Spleen (tissue), 11 donors: ENCODE data around the gene LCNL1. TPM values are rescaled to one million over a fixed set of nuclear protein-coding genes. Genes with fewer than 3 reads are reported as not detected.

Experiments used
- DNase-seq: peaks from one replicate; pipeline ENCODE4 v3.0.0-alpha.2; 2020
- H3K27ac ChIP-seq, 8 donors: fragments of 200-600 bp; sonication (generic) in 7 of 8; 1 replicate in 4 of 8; 2 replicates in 4 of 8; pipeline versions ENCODE4 v1.5.0 to v1.8.0; 2016 to 2021; ENCODE audit warnings: inconsistent platforms in 4 of 8, mild to moderate bottlenecking in 4 of 8, moderate library complexity in 1 of 8
- H3K27me3 ChIP-seq, 7 donors: fragments of 200-600 bp; sonication (generic) in 6 of 7; replicated peaks in 1 of 7; 1 replicate in 4 of 7; 2 replicates in 3 of 7; pipeline versions ENCODE4 v1.5.0 to v1.8.0; 2016 to 2021; ENCODE audit warnings: inconsistent platforms in 3 of 7, mild to moderate bottlenecking in 1 of 7
- H3K36me3 ChIP-seq, 6 donors: fragments of 200-600 bp; sonication (generic) in 5 of 6; 1 replicate in 4 of 6; 2 replicates in 2 of 6; pipeline versions ENCODE4 v1.5.0 to v1.8.0; 2016 to 2021; ENCODE audit warnings: inconsistent platforms in 2 of 6
- H3K4me1 ChIP-seq, 6 donors: fragments of 200-600 bp; sonication (generic) in 5 of 6; 1 replicate in 3 of 6; 2 replicates in 3 of 6; pipeline versions ENCODE4 v1.5.0 to v1.8.0; 2016 to 2021; ENCODE audit warnings: inconsistent platforms in 3 of 6
- H3K4me3 ChIP-seq, 8 donors: fragments of 200-600 bp; sonication (generic) in 7 of 8; 1 replicate in 4 of 8; 2 replicates in 4 of 8; pipeline versions ENCODE4 v1.5.0 to v1.8.0; 2016 to 2021; ENCODE audit warnings: inconsistent platforms in 4 of 8, mild to moderate bottlenecking in 4 of 8, moderate library complexity in 2 of 8
- H3K9me3 ChIP-seq, 8 donors: fragments of 200-600 bp; sonication (generic) in 7 of 8; 1 replicate in 4 of 8; 2 replicates in 4 of 8; pipeline versions ENCODE4 v1.5.0 to v1.8.0; 2016 to 2021; ENCODE audit warnings: inconsistent platforms in 4 of 8
- POLR2A ChIP-seq, 3 donors: fragments of 450-650 bp; IDR thresholded peaks; one replicate each; pipeline ENCODE4 v1.5.1; 2017; ENCODE audit warnings: antibody characterized with exemption in 3 of 3, mild to moderate bottlenecking in 1 of 3
- POLR2AphosphoS5 ChIP-seq, 3 donors: sonication (generic); formaldehyde crosslinking; IDR thresholded peaks; one replicate each; pipeline ENCODE4 v1.5.1; 2017; ENCODE audit warnings: antibody characterized with exemption in 3 of 3
- WGBS, 5 donors: extraction: QIAGEN DNeasy Blood & Tissue Kit in 3 of 5; methylation state at CpG; one replicate each; pipeline versions ENCODE4 v1.1.5 to v1.1.7; 2013 to 2018; 5-methylcytosine and 5-hydroxymethylcytosine counted together
- intact Hi-C: fragments of 100-400 bp; cut with DNase I; formaldehyde crosslinking; loops from one replicate; pipeline ENCODE4 v1.15.0; 2023; ENCODE audit warnings: low total_unique reads
- polyA plus RNA-seq, 3 donors: library from polyadenylated mRNA; stranded (reverse); fragments of 200-250 nt; gene quantifications; one replicate each; pipeline ENCODE4 v1.2.1, GENCODE V29; 2013
- total RNA-seq, 7 donors: library from RNA; depleted of rRNA in 3 of 7; stranded (reverse); fragments of >200 nt in 3 of 7; fragmentation: NEBNext Ultra II Directional in 4 of 7; extraction: Animal tissue kit (Norgen Biotek cat#: 25700) in 4 of 7; gene quantifications; one replicate each; pipeline versions ENCODE4 v1.1.0 to v1.2.1, GENCODE V29; 2016 to 2021
- TF ChIP-seq, protein P1 (sequence below), 11 experiments: fragments of 200-600 bp in 7 of 11; fragments of 450-650 bp in 4 of 11; sonication (generic) in 4 of 11; IDR thresholded peaks in 8 of 11; conservative IDR thresholded peaks in 3 of 11; 1 replicate in 7 of 11; 2 replicates in 4 of 11; pipeline versions ENCODE4 v1.4.0 to v1.8.0; 2016 to 2021; ENCODE audit warnings: antibody characterized with exemption in 11 of 11, inconsistent platforms in 4 of 11, mild to moderate bottlenecking in 1 of 11
- donor health status: healthy with polysubstance abuse.
- donor health status: DM: no; HTN: no; CAD: no; lungs with moderate emphysema.
- donor health status: DM: no; HTN: no; CAD: no.
- donor health status: Bipolar disorder and iron deficiency.
- donor health status: healthy.
- donor health status: DM: no; HTN: no; CAD: no.
- donor health status: DM: yes; HTN: yes; CAD: no.

Gene LCNL1
- total and polyA plus RNA-seq, 10 donors: 1.3 to 8.3 (median 3.2) TPM

GRCh38 chr9:136947955-136948510 lies 34.8 kb upstream of the LCNL1 start:
- TF ChIP-seq, protein P1, sequence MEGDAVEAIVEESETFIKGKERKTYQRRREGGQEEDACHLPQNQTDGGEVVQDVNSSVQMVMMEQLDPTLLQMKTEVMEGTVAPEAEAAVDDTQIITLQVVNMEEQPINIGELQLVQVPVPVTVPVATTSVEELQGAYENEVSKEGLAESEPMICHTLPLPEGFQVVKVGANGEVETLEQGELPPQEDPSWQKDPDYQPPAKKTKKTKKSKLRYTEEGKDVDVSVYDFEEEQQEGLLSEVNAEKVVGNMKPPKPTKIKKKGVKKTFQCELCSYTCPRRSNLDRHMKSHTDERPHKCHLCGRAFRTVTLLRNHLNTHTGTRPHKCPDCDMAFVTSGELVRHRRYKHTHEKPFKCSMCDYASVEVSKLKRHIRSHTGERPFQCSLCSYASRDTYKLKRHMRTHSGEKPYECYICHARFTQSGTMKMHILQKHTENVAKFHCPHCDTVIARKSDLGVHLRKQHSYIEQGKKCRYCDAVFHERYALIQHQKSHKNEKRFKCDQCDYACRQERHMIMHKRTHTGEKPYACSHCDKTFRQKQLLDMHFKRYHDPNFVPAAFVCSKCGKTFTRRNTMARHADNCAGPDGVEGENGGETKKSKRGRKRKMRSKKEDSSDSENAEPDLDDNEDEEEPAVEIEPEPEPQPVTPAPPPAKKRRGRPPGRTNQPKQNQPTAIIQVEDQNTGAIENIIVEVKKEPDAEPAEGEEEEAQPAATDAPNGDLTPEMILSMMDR (IDR thresholded peaks at IDR 0.05 in 8 of 11, conservative IDR thresholded peaks at IDR 0.05 in 3 of 11): peak in 10 of 11 experiments; percentile 14 to 67 (median 48)
- TF ChIP-seq POLR2AphosphoS5 (IDR thresholded peaks at IDR 0.05): peak in 2 of 3 donors; percentile 43 to 61
- TF ChIP-seq POLR2A (IDR thresholded peaks at IDR 0.05): no peak
- peaks cover 0 to 4% (median under 1%) of the 10 kb centered on the region in 6 donors for H3K36me3 ChIP-seq
- peaks cover 25 to 92% (median 62%) of the 10 kb centered on the region in 6 donors for H3K4me1 ChIP-seq
- no peak overlapping the region for H3K4me3 ChIP-seq
- no peaks in the 10 kb centered on the region for H3K9me3 ChIP-seq
- peak overlapping the region in 6 of 8 donors; percentile 9 to 91 (median 50) for H3K27ac ChIP-seq
- 35 to 56% (median 45%) methylated on average over 7 to 15 of the region's 15 CpGs for WGBS, 5 donors
- no peaks in the 10 kb centered on the region for H3K27me3 ChIP-seq
- DNase-seq: peak; percentile 85
- intact Hi-C loops: loop anchor here (10.0 kb wide), 3 partner anchors 63 to 103 kb away; partner anchors contain the start of genes AJM1, FUT7, PHPT1 and TRAF2

DNA sequence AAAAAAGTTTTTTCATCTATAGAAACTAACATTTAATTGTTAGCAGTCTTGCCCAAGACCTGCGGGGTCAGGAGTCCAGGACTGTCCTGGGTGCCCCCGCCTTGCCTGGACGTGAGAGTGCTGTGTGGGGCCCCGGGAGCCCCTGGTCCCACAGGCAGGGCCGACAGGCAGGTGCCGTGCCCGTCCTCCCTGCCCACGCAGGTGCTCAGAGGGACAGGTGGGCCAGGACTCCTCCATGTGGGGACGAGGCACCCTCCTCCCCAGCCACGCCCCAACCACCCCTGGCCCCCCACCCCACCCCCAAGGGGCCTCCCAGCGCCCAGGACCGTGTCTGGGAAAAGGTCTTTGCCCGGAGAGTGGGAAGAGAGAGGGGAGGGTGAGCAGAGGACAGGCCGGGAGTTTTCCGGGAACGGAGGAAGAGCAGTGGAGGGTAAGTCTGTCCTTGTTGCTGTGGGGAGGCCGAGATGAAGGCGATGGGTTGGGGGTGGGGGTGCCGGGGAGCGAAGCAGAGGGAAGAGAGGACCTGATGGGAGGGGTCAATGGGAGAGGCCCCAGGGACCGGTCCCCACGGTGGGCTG lies 33.5 kb upstream of the LCNL1 start:
- peak; percentile 81 for DNase-seq
- Histone ChIP-seq H3K4me3 (peak overlapping the region; percentile 54 to 88 (median 72)), H3K27me3 (no peaks in the 10 kb centered on the region), H3K9me3 (no peaks in the 10 kb centered on the region), H3K36me3 (no peaks in the 10 kb centered on the region), H3K4me1 (peaks cover 18 to 90% (median 54%) of the 10 kb centered on the region in 6 donors), H3K27ac (peak overlapping the region; percentile 79 to 94 (median 86))
- intact Hi-C loops: loop anchor here (10.0 kb wide), 3 partner anchors 65 to 105 kb away; partner anchors contain the start of genes AJM1, FUT7, PHPT1 and TRAF2
- no peak for TF ChIP-seq POLR2AphosphoS5 (IDR thresholded peaks at IDR 0.05)
- TF ChIP-seq POLR2A (IDR thresholded peaks at IDR 0.05): no peak
- TF ChIP-seq, protein P1 (IDR thresholded peaks at IDR 0.05 in 8 of 11, conservative IDR thresholded peaks at IDR 0.05 in 3 of 11): no peak
- WGBS, 5 donors: 14 to 19% (median 15%) methylated on average over 16 to 22 of the region's 22 CpGs

DNA sequence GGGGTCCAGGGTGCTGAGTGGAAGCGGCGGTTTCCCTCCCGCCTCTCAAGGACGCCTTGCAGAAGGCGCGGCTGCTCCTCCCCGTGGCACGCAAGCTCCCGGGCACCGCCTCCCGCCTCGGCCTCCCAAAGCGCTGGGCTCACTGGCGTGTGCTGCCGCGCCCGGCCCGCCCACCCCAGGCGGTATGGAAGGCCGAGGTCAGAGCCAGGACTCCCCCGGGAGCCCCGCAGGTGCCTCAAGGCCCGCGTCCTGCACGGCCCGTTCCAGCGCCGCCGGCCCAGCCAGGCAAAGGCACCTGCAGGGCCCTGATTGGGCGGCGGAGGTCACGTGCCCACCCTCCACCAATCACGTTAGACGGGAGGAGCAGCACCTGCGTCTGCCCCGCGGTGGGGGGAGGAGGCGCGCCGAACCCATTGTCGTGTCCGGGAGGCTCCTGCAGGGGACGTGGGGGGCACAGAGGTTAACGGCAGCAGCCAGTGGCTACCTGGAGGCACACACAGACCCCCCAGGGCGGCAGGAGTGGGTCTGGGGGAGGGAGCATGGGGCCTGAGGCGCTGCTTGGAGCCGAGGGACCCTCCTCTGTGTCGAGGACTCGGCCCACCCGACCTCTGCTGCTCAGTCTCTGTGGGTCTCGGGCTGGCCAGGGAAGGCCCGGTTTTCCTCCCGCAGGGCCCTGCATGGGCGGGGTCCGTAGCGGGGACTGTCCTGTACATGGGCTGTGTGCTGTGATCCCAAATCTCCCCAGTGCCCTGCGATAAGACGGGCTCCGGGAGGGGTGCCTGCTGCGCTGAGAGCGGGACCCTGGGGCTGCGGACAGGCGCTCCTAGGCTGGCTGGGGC lies 32.8 kb upstream of the LCNL1 start:
- no peaks in the 10 kb centered on the region for H3K9me3 ChIP-seq
- peak; percentile 98 for DNase-seq
- peak overlapping the region; percentile 54 to 88 (median 72) for H3K4me3 ChIP-seq
- H3K27me3 ChIP-seq: no peaks in the 10 kb centered on the region
- intact Hi-C loops: loop anchor here (10.0 kb wide), 3 partner anchors 65 to 105 kb away; partner anchors contain the start of genes AJM1, FUT7, PHPT1 and TRAF2
- TF ChIP-seq POLR2A (IDR thresholded peaks at IDR 0.05): peak in 2 of 3 donors; percentile 12 to 80
- peak; percentile 95 to 96 (median 96) for TF ChIP-seq POLR2AphosphoS5 (IDR thresholded peaks at IDR 0.05)
- TF ChIP-seq, protein P1 (IDR thresholded peaks at IDR 0.05 in 8 of 11, conservative IDR thresholded peaks at IDR 0.05 in 3 of 11): peak in 10 of 11 experiments; percentile 16 to 67 (median 43)
- peak overlapping the region; percentile 79 to 94 (median 86) for H3K27ac ChIP-seq
- H3K4me1 ChIP-seq: peaks cover 18 to 85% (median 50%) of the 10 kb centered on the region in 6 donors
- WGBS, 5 donors: 2 to 9% (median 5%) methylated on average over 27 to 63 of the region's 63 CpGs
- H3K36me3 ChIP-seq: no peaks in the 10 kb centered on the region
